Measurements from ENCODE around the gene DDTL. TPM values are rescaled to one million over a fixed set of nuclear protein-coding genes. Genes with fewer than 3 reads are reported as not detected.
"Not testable (repeated sequence)": the region's sequence is repeated elsewhere in the genome, so short reads cannot be mapped to it uniquely, and the experiment has no call there.

Gene DDTL
- total RNA-seq, 1 experiment from 2014 or later = 6.0 TPM

DNA sequence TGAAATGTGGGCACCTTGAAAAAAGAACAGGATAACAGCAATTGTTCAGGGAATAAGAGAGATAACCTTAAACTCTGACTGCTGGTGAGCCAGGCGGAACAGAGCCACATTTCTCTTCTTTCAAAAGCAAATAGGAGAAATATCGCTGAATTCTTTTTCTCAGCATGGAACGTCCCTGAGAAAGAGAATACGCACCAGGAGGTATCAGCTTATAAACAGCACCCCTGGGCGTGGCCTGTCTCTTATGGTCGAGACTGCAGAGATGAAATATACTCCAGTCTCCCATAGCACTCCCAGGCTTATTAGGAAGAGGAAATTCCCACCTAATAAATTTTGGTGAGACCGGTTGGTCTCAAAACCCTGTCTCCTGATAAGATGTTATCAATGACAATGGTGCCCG, 10.8 kb upstream of the DDTL start:
- not testable (repeated sequence) for DNase-seq; H3K9me3 ChIP-seq (ENCODE audit: low read length); H3K4me3 ChIP-seq (ENCODE audit: low read length); H3K27ac ChIP-seq (ENCODE audit: low read length); H3K36me3 ChIP-seq (ENCODE audit: insufficient read depth, low read length); H3K9ac ChIP-seq (ENCODE audit: low read length); H3K27me3 ChIP-seq (ENCODE audit: low read length); H3K4me2 ChIP-seq (ENCODE audit: low read depth, low read length, poor library complexity, severe bottlenecking); H3K4me1 ChIP-seq (ENCODE audit: low read length); H4K20me1 ChIP-seq (ENCODE audit: insufficient read depth, low read depth, low read length); H3K9me2 ChIP-seq (replicated peaks; ENCODE audit: insufficient read depth, low read length); H3K79me2 ChIP-seq (ENCODE audit: low read length); H2AFZ ChIP-seq (ENCODE audit: low read length)

DNA sequence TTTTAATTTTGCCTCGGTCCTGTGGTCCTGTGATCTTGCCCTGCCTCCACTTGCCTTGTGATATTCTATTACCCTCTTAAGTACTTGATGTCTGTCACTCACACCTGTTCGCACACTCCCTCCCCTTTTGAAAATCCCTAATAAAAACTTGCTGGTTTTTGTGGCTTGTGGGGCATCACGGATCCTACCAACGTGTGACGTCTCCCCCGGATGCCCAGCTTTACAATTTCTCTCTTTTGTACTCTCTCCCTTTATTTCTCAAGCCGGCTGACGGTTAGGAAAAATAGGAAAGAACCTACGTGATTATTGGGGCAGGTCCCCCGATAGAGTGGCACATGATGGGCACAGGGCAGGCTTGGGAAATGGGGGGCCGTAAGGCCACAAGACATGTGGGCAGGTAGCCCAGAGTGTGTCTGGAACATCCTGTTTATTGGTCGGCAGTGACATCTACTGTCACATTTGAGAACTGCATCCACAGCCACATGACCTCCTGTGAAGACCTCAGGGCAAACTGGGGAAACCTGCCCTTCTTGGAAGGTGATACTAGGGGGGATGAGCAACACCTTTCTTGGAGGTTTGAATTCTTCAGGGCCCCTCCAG, 10.3 kb upstream of the DDTL start:
- H3K4me3 ChIP-seq (ENCODE audit: low read length); H3K79me2 ChIP-seq (ENCODE audit: low read length); H3K4me1 ChIP-seq (ENCODE audit: low read length); H2AFZ ChIP-seq (ENCODE audit: low read length); H3K4me2 ChIP-seq (ENCODE audit: low read depth, low read length, poor library complexity, severe bottlenecking); H4K20me1 ChIP-seq (ENCODE audit: insufficient read depth, low read depth, low read length); H3K9me2 ChIP-seq (replicated peaks; ENCODE audit: insufficient read depth, low read length); H3K27ac ChIP-seq (ENCODE audit: low read length); H3K27me3 ChIP-seq (ENCODE audit: low read length); H3K9ac ChIP-seq (ENCODE audit: low read length); H3K9me3 ChIP-seq (ENCODE audit: low read length); H3K36me3 ChIP-seq (ENCODE audit: insufficient read depth, low read length): not testable (repeated sequence)
- DNase-seq = peak; percentile 94

DNA sequence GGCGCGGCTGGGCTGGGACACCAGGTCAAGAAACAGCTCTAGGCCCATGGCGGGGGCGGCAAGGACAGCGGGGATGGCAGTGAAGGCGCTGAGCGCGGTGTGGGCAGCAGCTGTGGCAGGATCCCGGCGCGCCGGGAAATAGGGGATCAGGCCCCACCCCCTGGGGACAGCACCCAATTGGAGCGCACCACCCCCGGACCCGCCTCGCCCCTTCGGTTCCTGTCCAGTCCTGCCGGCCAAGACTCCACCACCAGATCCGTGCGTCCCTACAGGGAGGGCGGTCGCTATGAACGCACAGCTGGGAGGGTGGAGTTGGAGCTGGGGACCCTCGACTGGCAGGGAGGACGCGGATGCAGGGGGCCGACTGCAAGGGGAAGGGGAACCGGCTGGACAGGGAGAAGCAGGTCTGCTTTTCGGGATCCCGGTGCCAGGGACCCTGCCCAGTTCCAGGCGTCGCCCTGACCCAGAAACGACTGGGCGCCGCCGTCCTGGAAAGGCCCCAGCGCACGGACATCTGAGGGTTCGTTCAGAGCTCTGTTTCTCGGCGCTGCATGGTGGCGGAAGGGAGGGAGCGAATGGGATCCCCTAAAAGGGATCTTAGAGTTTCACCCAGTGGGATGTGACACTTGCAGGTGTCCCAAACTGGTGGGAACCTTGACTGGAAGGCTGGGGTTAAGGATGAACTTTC, 5.5 kb upstream of the DDTL start, which contains the start of gene GSTT2B:
Gene GSTT2B, minus strand, starts transcription at position 112 of the 688 bp plus-strand sequence. Its CDS starts 64 bp downstream, at position 48.
- not testable (repeated sequence) for H3K4me2 ChIP-seq (ENCODE audit: low read depth, low read length, poor library complexity, severe bottlenecking); H3K9ac ChIP-seq (ENCODE audit: low read length); H4K20me1 ChIP-seq (ENCODE audit: insufficient read depth, low read depth, low read length); H3K36me3 ChIP-seq (ENCODE audit: insufficient read depth, low read length); H3K4me1 ChIP-seq (ENCODE audit: low read length); H3K4me3 ChIP-seq (ENCODE audit: low read length); H3K27me3 ChIP-seq (ENCODE audit: low read length); H3K9me2 ChIP-seq (replicated peaks; ENCODE audit: insufficient read depth, low read length); H2AFZ ChIP-seq (ENCODE audit: low read length); H3K79me2 ChIP-seq (ENCODE audit: low read length); H3K9me3 ChIP-seq (ENCODE audit: low read length); DNase-seq; H3K27ac ChIP-seq (ENCODE audit: low read length)

DNA sequence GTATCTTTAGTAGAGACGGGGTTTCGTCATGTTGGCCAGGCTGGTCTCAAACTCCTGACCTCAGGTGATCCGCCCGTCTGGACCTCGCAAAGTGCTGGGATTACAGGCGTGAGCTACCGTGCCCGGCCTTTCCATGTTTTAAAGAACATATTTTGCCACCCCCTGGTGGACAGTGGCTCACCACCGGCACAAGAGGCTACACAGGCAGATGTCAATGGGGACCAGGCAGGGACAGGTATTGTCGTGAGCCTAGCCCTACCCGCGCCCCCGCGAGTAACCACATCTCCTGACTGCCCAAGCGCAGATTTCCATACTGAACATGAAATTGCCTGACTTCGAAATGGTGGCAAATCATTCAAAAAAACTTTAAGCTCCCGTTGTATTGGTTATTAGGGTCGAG, 594 bp upstream of the DDTL start:
- Histone ChIP-seq H3K79me2 (ENCODE audit: low read length) (peaks cover 16% of the 10 kb centered on the region), H3K36me3 (ENCODE audit: insufficient read depth, low read length) (peaks cover 18% of the 10 kb centered on the region), H3K4me1 (ENCODE audit: low read length) (peaks cover 22% of the 10 kb centered on the region)
- H3K4me3 ChIP-seq (ENCODE audit: low read length); H3K27me3 ChIP-seq (ENCODE audit: low read length); H3K27ac ChIP-seq (ENCODE audit: low read length); DNase-seq; H3K9me2 ChIP-seq (replicated peaks; ENCODE audit: insufficient read depth, low read length); H2AFZ ChIP-seq (ENCODE audit: low read length); H4K20me1 ChIP-seq (ENCODE audit: insufficient read depth, low read depth, low read length); H3K4me2 ChIP-seq (ENCODE audit: low read depth, low read length, poor library complexity, severe bottlenecking); H3K9ac ChIP-seq (ENCODE audit: low read length); H3K9me3 ChIP-seq (ENCODE audit: low read length): not testable (repeated sequence)

DNA sequence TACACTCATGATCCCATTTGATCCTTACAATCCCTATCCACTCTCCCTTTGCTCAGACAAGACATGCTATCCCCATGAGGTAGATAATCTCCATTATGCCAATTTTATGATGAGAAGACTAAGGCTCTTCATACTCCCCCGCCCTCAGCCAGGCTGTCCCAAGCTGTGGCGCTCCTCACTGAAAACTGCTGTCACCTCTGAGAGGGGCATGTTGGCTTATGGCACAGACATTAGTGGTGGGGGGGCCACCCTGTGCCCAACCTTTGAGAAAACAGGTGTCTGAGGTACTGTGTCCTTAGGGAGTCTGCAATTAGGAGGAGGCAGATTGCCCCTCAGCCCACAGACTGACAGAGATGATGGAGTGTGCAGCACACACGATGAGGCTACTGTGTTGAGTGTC, 2.4 kb downstream of the DDTL start:
- Histone ChIP-seq H3K4me3 (ENCODE audit: low read length) (no peak overlapping the region; the same call in 1 of the 2 replicates), H3K9ac (ENCODE audit: low read length) (0 out of 2 replicates have a peak overlapping the region, but pooled peaks have one; percentile 27), H3K4me1 (ENCODE audit: low read length) (peaks cover 31% of the 10 kb centered on the region), H3K36me3 (ENCODE audit: insufficient read depth, low read length) (peaks cover 27% of the 10 kb centered on the region), H3K9me2 (replicated peaks; ENCODE audit: insufficient read depth, low read length) (no peaks in the 10 kb centered on the region), H3K27me3 (ENCODE audit: low read length) (no peaks in the 10 kb centered on the region), H3K4me2 (ENCODE audit: low read depth, low read length, poor library complexity, severe bottlenecking) (peak overlapping the region; percentile 27), H2AFZ (ENCODE audit: low read length) (no peak overlapping the region), H3K79me2 (ENCODE audit: low read length) (peaks cover 25% of the 10 kb centered on the region), H3K9me3 (ENCODE audit: low read length) (no peaks in the 10 kb centered on the region), H4K20me1 (ENCODE audit: insufficient read depth, low read depth, low read length) (peaks cover 6% of the 10 kb centered on the region), H3K27ac (ENCODE audit: low read length) (peak overlapping the region; percentile 79)
- peak; percentile 57 for DNase-seq

DNA sequence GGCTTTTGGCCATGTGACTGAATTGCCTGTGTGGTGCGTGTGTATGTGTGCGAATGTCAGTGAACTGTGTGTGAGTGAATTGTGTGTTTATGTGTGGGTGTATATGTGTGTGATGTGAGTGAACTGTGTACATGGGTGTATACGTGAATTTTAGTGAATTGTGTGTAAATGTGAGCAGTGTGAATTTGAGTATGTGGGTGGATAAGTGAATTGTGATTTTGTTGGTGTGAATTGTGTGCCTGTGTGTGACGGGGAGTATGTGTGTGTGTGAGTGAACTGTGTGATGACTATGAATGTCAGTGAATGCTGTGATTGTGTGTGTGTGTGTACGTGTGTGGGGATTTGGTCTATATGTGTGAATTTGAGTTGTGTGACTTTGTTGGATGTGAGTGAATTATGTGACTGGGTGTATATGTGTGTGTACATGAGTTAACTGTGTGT, 3.5 kb downstream of the DDTL start:
- Histone ChIP-seq H3K4me1 (ENCODE audit: low read length) (peaks cover 31% of the 10 kb centered on the region), H3K27me3 (ENCODE audit: low read length) (no peaks in the 10 kb centered on the region), H2AFZ (ENCODE audit: low read length) (no peak overlapping the region), H3K79me2 (ENCODE audit: low read length) (peaks cover 25% of the 10 kb centered on the region), H4K20me1 (ENCODE audit: insufficient read depth, low read depth, low read length) (peaks cover 6% of the 10 kb centered on the region), H3K9ac (ENCODE audit: low read length) (no peak overlapping the region), H3K4me2 (ENCODE audit: low read depth, low read length, poor library complexity, severe bottlenecking) (no peak overlapping the region), H3K27ac (ENCODE audit: low read length) (peak overlapping the region; percentile 79; the same call in 1 of the 2 replicates), H3K36me3 (ENCODE audit: insufficient read depth, low read length) (peaks cover 27% of the 10 kb centered on the region), H3K4me3 (ENCODE audit: low read length) (no peak overlapping the region), H3K9me2 (replicated peaks; ENCODE audit: insufficient read depth, low read length) (no peaks in the 10 kb centered on the region), H3K9me3 (ENCODE audit: low read length) (no peaks in the 10 kb centered on the region)
- DNase-seq = peak; percentile 52

DNA sequence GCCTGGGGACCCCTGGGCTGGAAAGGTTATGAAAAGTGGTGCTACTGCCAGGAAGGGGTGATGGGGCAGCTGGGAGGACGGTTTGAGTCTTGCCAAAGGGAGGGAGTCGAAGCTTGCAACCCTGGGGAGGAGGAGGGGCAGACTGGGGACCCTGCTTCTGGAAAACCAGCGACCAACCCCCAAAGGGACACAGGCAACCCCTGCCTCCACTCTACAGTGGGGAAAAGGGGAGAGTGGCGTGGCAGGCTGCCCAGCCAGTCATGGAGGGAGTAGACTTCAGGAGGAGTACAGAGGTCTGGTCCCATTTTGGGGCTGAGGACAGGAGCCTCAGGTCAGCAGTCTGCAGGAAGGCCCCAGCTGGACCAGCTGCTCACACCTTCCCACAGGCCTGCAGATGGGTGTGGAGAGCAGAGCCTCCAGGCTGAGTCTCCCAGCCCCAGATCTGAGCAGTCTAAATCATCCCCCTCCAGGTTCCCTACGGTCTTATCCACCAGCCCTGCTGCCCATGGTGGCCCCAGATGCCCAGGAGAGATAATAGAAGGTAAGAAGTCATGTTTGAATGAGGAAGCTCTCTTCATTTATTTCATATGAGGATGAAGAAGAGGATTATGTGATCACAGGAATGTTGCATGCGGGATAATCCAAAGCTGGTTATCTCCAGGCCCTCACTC, 4.3 kb downstream of the DDTL start:
- Histone ChIP-seq H3K9me2 (replicated peaks; ENCODE audit: insufficient read depth, low read length) (no peaks in the 10 kb centered on the region), H2AFZ (ENCODE audit: low read length) (no peak overlapping the region), H4K20me1 (ENCODE audit: insufficient read depth, low read depth, low read length) (peaks cover 6% of the 10 kb centered on the region), H3K36me3 (ENCODE audit: insufficient read depth, low read length) (peaks cover 27% of the 10 kb centered on the region), H3K9ac (ENCODE audit: low read length) (0 out of 2 replicates have a peak overlapping the region, but pooled peaks have one; percentile 37), H3K4me1 (ENCODE audit: low read length) (peaks cover 31% of the 10 kb centered on the region), H3K79me2 (ENCODE audit: low read length) (peaks cover 25% of the 10 kb centered on the region), H3K4me2 (ENCODE audit: low read depth, low read length, poor library complexity, severe bottlenecking) (peak overlapping the region; percentile 14), H3K4me3 (ENCODE audit: low read length) (0 out of 2 replicates have a peak overlapping the region, but pooled peaks have one; percentile 13), H3K27me3 (ENCODE audit: low read length) (no peaks in the 10 kb centered on the region), H3K27ac (ENCODE audit: low read length) (peak overlapping the region; percentile 79), H3K9me3 (ENCODE audit: low read length) (no peaks in the 10 kb centered on the region)
- DNase-seq = peak; percentile 54

DNA sequence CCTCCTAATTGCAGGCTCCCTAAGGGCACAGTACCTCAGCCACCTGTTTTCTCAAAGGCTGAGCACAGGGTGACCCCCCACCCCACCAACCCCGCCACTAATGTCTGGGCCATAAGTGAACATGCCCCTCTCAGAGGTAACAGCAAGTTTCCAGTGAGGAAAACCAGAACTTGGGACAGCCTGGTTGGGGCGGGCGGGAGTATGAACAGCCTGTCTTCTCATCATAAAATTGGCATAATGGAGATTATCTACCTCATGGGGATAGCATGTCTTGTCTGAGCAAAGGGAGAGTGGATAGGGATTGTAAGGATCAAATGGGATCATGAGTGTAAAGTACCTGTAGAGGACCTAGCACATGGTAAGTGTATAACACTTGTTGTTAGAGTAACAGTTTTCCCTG, 5.2 kb downstream of the DDTL start:
- H3K9me2 ChIP-seq (replicated peaks; ENCODE audit: insufficient read depth, low read length); DNase-seq; H3K9me3 ChIP-seq (ENCODE audit: low read length); H4K20me1 ChIP-seq (ENCODE audit: insufficient read depth, low read depth, low read length); H3K27me3 ChIP-seq (ENCODE audit: low read length); H2AFZ ChIP-seq (ENCODE audit: low read length): not testable (repeated sequence)
- Histone ChIP-seq H3K27ac (ENCODE audit: low read length) (peak overlapping the region; percentile 79), H3K4me1 (ENCODE audit: low read length) (peaks cover 31% of the 10 kb centered on the region), H3K4me2 (ENCODE audit: low read depth, low read length, poor library complexity, severe bottlenecking) (peak overlapping the region; percentile 42), H3K79me2 (ENCODE audit: low read length) (peaks cover 25% of the 10 kb centered on the region), H3K36me3 (ENCODE audit: insufficient read depth, low read length) (peaks cover 27% of the 10 kb centered on the region), H3K9ac (ENCODE audit: low read length) (peak overlapping the region; percentile 37; the same call in 1 of the 2 replicates), H3K4me3 (ENCODE audit: low read length) (0 out of 2 replicates have a peak overlapping the region, but pooled peaks have one; percentile 13)

Data from Karpas-422 (cell line).